Measurements from ENCODE around the gene TARBP2. TPM values are rescaled to one million over a fixed set of nuclear protein-coding genes. Genes with fewer than 3 reads are reported as not detected.

Gene TARBP2
- total RNA-seq, 1 experiment from 2014 or later, result 49.6 TPM

- peak; percentile 90 for DNase-seq (ENCODE audit: low read depth)
Observed at GRCh38 chr12:53495903-53496751, 5.0 kb upstream of the TARBP2 start.

DNA sequence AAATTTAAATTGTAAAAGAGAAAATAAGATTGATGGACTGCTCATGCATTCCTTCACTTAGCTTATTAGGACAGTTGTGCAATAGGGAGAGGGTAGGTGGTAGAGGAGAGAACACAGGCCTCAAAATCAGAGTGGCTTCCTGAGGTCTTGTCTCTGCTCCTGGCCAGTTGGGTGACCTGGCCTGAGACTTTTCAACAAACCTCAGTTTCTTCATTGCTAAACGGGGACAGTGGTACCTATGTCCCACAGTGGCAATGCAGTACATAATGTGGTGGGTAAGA, 4.4 kb upstream of the TARBP2 start:
- no peak for DNase-seq (ENCODE audit: low read depth)

GRCh38 chr12:53497461-53497860, 3.6 kb upstream of the TARBP2 start:
- no peak for DNase-seq (ENCODE audit: low read depth)

DNA sequence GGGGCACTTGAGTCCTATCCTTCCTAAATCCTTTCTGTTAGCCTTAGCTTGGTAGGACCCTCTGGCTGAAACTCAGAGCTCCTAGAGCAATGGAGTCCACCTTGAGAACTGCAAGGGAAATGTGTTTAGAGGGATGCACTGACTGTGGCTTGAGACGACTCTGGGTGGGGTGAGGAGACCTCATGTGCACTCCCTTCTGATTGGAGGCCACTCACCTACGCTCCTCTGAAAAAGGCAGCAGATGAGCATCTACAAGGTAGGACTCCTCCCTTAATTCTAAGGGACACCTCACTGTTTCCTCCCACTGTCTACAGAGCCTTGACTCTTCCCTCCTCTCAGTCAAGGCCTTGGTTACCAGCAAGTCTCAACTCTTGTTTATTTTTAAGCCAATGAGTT, 2.9 kb upstream of the TARBP2 start:
- DNase-seq (ENCODE audit: low read depth), result no peak

DNA sequence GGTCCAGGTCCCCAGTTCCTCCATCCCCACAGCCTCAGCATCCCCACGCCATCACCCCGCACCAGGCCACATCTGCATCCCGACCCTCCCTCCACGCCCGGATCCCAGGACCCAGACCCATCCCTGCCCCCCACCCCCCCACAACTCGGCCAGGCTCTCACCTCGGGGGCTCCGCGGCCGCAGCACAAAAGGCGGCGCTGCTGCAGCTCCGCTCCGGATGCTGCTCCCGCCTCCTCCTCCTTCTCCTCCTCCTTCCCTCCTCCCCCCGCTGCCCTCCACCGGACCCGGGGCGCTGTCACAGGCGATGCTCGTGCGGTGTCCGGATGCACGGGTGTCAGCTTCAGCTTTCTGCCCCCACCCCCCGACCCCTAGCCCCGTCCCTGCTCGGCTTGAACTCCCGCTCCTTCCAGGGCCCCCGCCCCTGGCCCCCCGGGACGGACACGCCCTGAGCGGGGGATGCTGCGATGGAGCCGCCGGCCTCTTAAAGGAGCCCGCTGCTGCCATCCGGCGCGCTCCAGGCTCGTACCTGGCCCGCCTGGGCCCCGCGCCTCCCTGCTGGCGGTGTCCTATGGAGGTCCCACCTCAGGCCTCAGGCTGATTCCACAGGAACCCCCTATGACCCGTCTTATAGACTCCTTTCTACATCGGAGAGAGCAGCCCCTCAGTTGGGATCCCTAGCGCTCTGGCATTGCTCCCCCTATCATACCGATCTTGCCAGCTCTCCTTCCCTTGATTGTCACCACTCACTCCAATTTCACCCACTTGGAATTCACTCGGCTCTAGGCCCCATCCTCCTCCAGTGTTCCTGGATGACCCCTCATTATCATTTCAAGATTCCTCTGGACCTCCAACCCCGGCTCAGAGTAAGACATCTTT, 1.6 kb upstream of the TARBP2 start, which contains the start of gene MAP3K12:
Gene MAP3K12, minus strand, starts transcription at position 193 of the 876 bp plus-strand sequence. CDS start 12,067 bp downstream, outside the sequence.
- DNase-seq (ENCODE audit: low read depth), result peak; percentile 59

- DNase-seq (ENCODE audit: low read depth), result peak; percentile 65
Observed at GRCh38 chr12:53500142-53500775, 824 bp upstream of the TARBP2 start.

GRCh38 chr12:53501615-53502181, 615 bp downstream of the TARBP2 start:
- DNase-seq (ENCODE audit: low read depth), result no peak

DNA sequence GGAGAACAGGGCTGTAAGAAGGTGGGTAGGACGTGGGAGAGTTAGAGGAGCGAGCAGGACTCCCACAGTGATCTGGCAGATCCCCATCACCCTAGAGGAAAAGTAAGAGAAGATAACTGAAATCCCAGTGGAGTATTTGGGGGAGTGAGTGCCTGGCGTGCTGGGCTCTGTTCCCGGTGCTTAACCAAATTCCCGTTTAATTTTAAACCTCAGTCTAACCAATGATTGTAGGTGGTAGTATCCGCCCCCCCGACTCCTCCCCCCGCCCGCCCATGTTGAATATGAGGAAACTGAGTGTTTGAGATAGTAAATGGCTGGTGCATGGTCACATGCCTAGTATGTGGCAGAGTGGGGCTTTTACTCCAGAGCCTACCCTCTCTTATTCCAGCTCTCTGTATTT, 1.2 kb downstream of the TARBP2 start:
- DNase-seq (ENCODE audit: low read depth), result no peak

- no peak for DNase-seq (ENCODE audit: low read depth)
Observed at GRCh38 chr12:53502983-53503728, 2.1 kb downstream of the TARBP2 start.

DNA sequence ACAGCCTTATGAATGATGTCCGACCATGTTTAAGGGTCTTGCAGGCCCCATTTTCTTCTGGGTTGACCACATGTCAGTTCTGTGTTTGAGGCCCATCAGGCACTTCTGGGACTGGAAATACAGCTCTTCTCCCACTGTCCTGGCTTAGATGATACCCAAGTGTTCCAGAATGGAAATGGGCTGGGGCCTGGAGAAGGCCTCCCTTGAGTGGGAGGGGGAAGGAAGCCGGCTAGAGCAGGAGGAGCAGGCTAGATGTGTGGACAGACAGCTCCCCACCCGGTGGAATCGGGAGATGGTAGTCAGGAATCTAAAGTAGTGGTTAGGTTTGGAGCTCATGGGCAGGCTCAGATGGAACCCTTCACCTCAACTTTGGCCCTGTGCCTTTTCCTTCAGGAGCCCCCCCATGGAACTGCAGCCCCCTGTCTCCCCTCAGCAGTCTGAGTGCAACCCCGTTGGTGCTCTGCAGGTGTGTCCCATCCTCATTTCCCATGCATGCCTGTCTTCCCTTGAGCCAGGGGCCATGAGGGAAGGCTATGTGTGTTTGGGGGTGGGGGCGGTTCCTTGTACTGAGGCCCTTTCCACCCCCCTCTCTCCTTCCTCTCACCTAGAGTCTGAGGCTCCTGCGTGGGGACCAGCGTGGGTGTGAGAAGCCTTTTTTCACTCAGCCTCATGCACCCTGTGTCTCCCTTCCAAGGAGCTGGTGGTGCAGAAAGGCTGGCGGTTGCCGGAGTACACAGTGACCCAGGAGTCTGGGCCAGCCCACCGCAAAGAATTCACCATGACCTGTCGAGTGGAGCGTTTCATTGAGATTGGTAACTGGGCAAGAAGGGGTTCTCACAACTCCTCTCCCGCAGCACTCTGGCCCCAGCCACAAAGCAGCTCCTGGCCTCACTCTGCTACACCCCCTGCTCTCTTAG, 3.2 kb downstream of the TARBP2 start:
- no peak for DNase-seq (ENCODE audit: low read depth)

DNA sequence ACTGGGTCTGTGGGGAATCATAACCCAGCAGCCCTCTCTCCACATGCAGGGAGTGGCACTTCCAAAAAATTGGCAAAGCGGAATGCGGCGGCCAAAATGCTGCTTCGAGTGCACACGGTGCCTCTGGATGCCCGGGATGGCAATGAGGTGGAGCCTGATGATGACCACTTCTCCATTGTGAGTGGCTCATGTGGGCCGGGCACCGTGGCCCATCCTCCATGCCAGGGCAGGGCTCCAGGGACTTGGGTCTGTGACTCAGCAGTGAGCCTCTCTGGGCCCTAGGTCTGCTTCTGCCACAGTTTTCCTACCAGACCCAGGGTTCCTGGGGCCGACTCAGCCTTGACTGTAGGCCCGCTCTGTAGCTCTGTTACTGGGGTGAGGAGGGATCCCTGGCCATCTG, 4.0 kb downstream of the TARBP2 start:
- peak; percentile 86 for DNase-seq (ENCODE audit: low read depth)

GRCh38 chr12:53505555-53506449, 4.7 kb downstream of the TARBP2 start:
- peak; percentile 44 for DNase-seq (ENCODE audit: low read depth)

DNA sequence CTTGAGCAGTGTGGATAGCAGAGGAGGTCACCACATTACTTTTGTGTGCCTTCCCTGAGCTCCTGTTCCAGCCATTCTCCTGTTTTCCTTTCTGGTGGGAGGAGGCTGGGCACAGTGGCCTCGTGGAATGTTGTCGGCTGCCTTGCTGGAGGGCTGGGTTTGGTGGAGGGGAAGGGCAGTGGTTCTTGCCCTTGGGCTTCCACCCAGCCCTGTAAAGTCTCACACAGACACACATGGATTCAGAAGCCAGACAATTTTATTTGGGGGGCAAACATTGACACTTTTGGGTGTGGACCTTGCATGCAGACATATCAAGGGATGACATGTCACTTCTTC, 5.3 kb downstream of the TARBP2 start:
- no peak for DNase-seq (ENCODE audit: low read depth)

- no peak for DNase-seq (ENCODE audit: low read depth)
Observed at GRCh38 chr12:53506881-53507602, 6.0 kb downstream of the TARBP2 start, which contains the start of gene NPFF. Gene NPFF (minus strand): TSS chr12:53507484. CDS start chr12:53507474, 10 bp downstream.

GRCh38 chr12:53507603-53507885, 6.5 kb downstream of the TARBP2 start:
- DNase-seq (ENCODE audit: low read depth), result no peak

GRCh38 chr12:53508534-53509170, 7.6 kb downstream of the TARBP2 start:
- DNase-seq (ENCODE audit: low read depth), result peak; percentile 71

- DNase-seq (ENCODE audit: low read depth), result no peak
Observed at GRCh38 chr12:53510181-53510812, 9.2 kb downstream of the TARBP2 start.
